ENCODE results near the gene FGFR4. TPM values are rescaled to one million over a fixed set of nuclear protein-coding genes. Genes with fewer than 3 reads are reported as not detected.

Gene FGFR4
- total RNA-seq, 4 donors from 2014 or later = 15.3 to 86.2 (median 22.2) TPM

DNA sequence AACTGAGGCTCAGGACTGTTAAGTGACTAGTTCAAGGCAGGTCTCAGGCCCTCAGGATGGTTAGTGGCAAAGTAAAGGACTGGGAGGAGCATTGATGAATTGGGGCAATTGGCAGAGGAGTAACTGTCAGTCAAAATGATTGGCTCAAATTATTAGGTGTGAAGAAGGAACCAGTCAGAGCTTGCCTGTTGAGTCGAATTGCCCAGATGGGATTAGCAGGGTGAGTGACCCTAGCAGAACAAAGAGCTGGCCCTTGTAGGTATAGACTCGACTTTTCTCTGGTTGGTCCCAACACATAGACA, 44.3 kb downstream of the FGFR4 start:
- in situ Hi-C loops (cut with MboI; ENCODE audit: low pct_ligation_motif_present in 1 of 4, low pct_unique_long_range_greater_than_20kb in 1 of 4, low sequenced_read_pairs in 3 of 4) = loop anchor here in 1 of 4 donors (25.0 kb wide), 1 partner anchor 156 kb away; no protein-coding TSS in a partner anchor
- Histone ChIP-seq H3K4me1 (peaks cover 14 to 24% (median 15%) of the 10 kb centered on the region in 4 donors), H3K9me3 (no peaks in the 10 kb centered on the region), H3K36me3 (peaks cover 0 to 6% (median 0%) of the 10 kb centered on the region in 4 donors), H3K27ac (no peak overlapping the region), H3K27me3 (no peaks in the 10 kb centered on the region), H3K4me3 (no peak overlapping the region)
- TF ChIP-seq, protein P1, sequence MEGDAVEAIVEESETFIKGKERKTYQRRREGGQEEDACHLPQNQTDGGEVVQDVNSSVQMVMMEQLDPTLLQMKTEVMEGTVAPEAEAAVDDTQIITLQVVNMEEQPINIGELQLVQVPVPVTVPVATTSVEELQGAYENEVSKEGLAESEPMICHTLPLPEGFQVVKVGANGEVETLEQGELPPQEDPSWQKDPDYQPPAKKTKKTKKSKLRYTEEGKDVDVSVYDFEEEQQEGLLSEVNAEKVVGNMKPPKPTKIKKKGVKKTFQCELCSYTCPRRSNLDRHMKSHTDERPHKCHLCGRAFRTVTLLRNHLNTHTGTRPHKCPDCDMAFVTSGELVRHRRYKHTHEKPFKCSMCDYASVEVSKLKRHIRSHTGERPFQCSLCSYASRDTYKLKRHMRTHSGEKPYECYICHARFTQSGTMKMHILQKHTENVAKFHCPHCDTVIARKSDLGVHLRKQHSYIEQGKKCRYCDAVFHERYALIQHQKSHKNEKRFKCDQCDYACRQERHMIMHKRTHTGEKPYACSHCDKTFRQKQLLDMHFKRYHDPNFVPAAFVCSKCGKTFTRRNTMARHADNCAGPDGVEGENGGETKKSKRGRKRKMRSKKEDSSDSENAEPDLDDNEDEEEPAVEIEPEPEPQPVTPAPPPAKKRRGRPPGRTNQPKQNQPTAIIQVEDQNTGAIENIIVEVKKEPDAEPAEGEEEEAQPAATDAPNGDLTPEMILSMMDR (IDR thresholded peaks at IDR 0.05) = no peak
- no peak for TF ChIP-seq POLR2A (IDR thresholded peaks at IDR 0.05)
- TF ChIP-seq EP300 (IDR thresholded peaks at IDR 0.05; ENCODE audit: low read depth) = no peak
- no peak for TF ChIP-seq POLR2AphosphoS5 (IDR thresholded peaks at IDR 0.05)
- DNase-seq = no peak
- WGBS, 2 donors (ENCODE audit: low coverage in 1 of 2) = 77% methylated on average over 2 of the region's 2 CpGs; no CpG with 5 or more reads in 1 of the 2 donors
- intact Hi-C loops (cut with DNase I; ENCODE audit: low total_unique reads) = no loop called here

DNA sequence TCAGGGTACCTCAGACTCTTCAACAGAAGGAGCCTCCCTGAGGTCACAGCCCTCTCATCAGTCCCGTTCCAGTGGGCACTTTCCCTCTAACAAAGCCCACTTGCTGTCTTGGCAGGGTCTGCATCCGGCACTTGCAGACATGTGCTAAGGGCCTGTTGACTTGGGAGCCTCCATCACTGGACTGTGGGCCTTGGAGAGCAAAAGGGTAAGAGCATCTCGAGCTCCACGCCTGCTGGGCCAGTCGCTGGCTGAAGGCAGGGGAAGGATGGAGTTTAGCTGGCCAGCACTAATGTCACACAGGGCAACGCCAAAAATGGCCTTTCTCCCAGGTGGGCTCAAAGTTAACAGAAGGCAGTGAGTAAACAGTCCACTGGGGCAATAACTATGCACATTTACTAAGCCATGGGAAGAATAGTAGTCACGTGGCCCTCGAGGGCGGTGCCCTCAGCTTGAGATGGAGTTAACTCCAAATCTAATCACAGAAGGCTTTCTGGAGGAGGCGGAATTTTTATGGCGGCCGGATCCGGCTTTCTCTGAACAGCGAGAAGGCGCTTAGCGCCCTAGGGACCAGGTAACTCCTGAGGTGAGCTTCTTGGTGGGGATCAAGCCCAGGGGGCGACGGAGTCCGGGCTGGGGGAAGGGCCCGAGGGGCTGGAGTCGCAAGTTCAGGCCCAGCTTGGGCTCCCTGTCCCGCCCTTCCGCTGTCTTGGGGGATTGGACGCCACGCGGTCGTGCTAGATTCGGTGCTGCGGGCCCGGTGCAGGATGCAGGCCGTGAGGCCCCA, 44.8 kb downstream of the FGFR4 start:
- DNase-seq = no peak
- 89% methylated on average over 31 of the region's 31 CpGs; no CpG with 5 or more reads in 1 of the 2 donors for WGBS, 2 donors (ENCODE audit: low coverage in 1 of 2)
- peak overlapping the region; percentile 90 to 97 (median 94) for H3K27ac ChIP-seq
- H3K27me3 ChIP-seq = no peaks in the 10 kb centered on the region
- intact Hi-C loops (cut with DNase I; ENCODE audit: low total_unique reads) = loop anchor here (2.0 kb wide), 1 partner anchor 17 kb away; no protein-coding TSS in a partner anchor
- peaks cover 0 to 6% (median 2%) of the 10 kb centered on the region in 4 donors for H3K36me3 ChIP-seq
- in situ Hi-C loops (cut with MboI; ENCODE audit: low pct_ligation_motif_present in 1 of 4, low pct_unique_long_range_greater_than_20kb in 1 of 4, low sequenced_read_pairs in 3 of 4) = loop anchor here in 1 of 4 donors (25.0 kb wide), 1 partner anchor 156 kb away; no protein-coding TSS in a partner anchor
- TF ChIP-seq, protein P1 (IDR thresholded peaks at IDR 0.05) = no peak
- TF ChIP-seq EP300 (IDR thresholded peaks at IDR 0.05; ENCODE audit: low read depth) (no peak), POLR2AphosphoS5 (IDR thresholded peaks at IDR 0.05) (no peak), POLR2A (IDR thresholded peaks at IDR 0.05) (no peak)
- H3K9me3 ChIP-seq = no peaks in the 10 kb centered on the region
- peaks cover 14 to 27% (median 20%) of the 10 kb centered on the region in 4 donors for H3K4me1 ChIP-seq
- peak overlapping the region in 1 of 4 donors; percentile 75 for H3K4me3 ChIP-seq

DNA sequence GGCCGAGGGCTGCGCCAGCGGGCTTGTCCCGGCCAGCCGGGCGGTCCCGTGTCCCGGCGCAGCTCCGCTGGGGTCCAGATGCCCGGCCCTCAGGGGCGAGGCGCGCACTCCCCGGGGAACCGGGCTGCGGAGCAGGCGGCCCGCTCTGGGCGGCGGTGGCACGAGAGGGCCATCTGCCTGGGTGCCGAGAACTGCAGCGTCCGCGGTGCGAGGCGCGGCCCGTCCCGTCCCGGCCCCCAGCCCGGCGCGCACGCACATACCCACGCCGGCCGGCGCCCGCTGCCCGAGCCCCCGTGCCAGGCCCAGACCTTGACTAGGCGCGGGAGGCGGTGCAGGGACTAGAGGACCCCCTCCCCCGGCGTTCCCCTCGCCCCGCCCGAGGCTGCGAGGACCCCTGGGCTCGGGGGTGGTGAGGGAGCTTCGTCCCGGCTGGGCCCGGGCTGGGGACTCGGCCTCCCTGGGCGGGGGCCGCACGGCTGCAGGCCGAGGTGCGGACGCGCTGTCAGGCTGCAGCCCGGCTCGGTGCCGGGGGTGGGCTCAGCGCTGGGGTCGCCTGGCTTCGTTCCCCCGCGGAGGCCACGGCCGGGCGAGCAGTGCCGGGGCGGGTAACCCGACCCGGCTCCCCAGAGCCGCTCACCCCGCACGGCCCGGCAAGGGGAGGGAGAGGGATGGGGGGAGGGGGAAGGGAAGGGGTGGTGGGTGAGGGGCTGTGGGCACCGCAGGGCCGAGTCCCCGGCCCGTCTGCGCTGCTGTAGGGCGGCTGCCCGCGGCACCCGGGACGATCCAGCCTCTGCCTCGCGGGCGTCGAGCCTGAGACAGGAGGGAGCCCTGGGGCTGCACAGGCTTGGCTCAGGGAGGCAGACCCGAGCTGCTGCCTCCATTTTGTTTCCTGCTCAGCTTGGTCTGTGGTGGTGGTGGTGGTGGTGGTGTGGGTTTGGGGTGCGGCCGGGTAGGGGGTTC, 45.7 kb downstream of the FGFR4 start:
- Histone ChIP-seq H3K4me3 (peak overlapping the region; percentile 9 to 78 (median 72)), H3K27me3 (no peaks in the 10 kb centered on the region), H3K36me3 (peaks cover 0 to 8% (median 3%) of the 10 kb centered on the region in 4 donors), H3K4me1 (peaks cover 22 to 32% (median 29%) of the 10 kb centered on the region in 4 donors), H3K27ac (peak overlapping the region; percentile 90 to 97 (median 94)), H3K9me3 (no peaks in the 10 kb centered on the region)
- 66% methylated on average over 31 of the region's 100 CpGs; no CpG with 5 or more reads in 1 of the 2 donors for WGBS, 2 donors (ENCODE audit: low coverage in 1 of 2)
- intact Hi-C loops (cut with DNase I; ENCODE audit: low total_unique reads) (loop anchor here (2.0 kb wide), 1 partner anchor 18 kb away; no protein-coding TSS in a partner anchor), in situ Hi-C loops (cut with MboI; ENCODE audit: low pct_ligation_motif_present in 1 of 4, low pct_unique_long_range_greater_than_20kb in 1 of 4, low sequenced_read_pairs in 3 of 4) (loop anchor here in 1 of 4 donors (25.0 kb wide), 1 partner anchor 155 kb away; no protein-coding TSS in a partner anchor)
- DNase-seq = no peak
- no peak for TF ChIP-seq POLR2AphosphoS5 (IDR thresholded peaks at IDR 0.05)
- TF ChIP-seq EP300 (IDR thresholded peaks at IDR 0.05; ENCODE audit: low read depth) = no peak
- no peak for TF ChIP-seq POLR2A (IDR thresholded peaks at IDR 0.05)
- TF ChIP-seq, protein P1 (IDR thresholded peaks at IDR 0.05) = no peak

Data from transverse colon (tissue), 4 donors.